ENCODE results near the gene SPEM2. TPM values are rescaled to one million over a fixed set of nuclear protein-coding genes. Genes with fewer than 3 reads are reported as not detected.

SPEM2 gene
- total RNA-seq, 1 experiment from 2014 or later, result not detected

DNA sequence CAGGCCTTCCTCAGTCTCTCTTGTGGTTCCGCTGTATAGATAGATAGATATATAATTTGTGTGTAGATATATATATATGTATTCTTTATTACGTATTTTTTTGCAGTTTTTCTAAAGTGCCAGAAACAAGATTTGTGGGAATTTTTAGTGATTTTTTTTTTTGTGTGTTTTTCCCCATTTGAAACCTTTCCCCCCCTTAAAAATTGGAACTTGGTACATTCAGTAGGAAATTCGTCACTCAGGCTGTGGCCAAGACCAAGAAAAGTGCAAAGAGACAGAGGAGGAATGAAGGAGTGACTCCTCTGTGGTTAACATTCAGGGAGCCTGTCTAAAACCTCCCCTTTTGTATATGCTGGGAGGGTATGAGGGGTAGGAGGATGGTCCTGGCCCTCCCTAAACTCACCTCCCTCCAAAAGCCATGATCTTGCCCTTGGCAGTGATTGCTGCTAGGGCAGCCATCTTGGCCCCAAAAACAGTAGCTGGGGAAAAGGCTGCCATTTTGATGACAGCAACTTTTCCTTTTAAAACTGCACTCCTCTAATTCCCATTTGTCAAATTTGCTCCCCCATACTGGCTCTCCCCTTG is 34.6 kb downstream of the SPEM2 start:
- Histone ChIP-seq H3K4me2 (ENCODE audit: insufficient read depth, insufficient read length, low read length) (no peak overlapping the region), H2BK12ac (ENCODE audit: insufficient read length, low read depth, low read length) (no peak overlapping the region), H2BK5ac (ENCODE audit: insufficient read length, low read length) (no peak overlapping the region), H4K5ac (ENCODE audit: insufficient read length, low read depth, low read length) (no peak overlapping the region), H3K27ac (ENCODE audit: insufficient read length, low read depth, low read length) (no peak overlapping the region), H2AFZ (ENCODE audit: low read length) (no peak overlapping the region), H3T11ph (ENCODE audit: low read length) (no peak overlapping the region), H2AK5ac (ENCODE audit: insufficient read length, low read length) (no peak overlapping the region), H3K4ac (ENCODE audit: low read depth, low read length) (no peak overlapping the region), H3K9me3 (ENCODE audit: control insufficient read depth, low read depth, low read length) (no peaks in the 10 kb centered on the region), H2BK20ac (ENCODE audit: low read depth, low read length, poor library complexity, severe bottlenecking) (no peak overlapping the region), H2BK120ac (ENCODE audit: low read depth, low read length, poor library complexity, severe bottlenecking) (no peak overlapping the region), H3K4me1 (ENCODE audit: insufficient read depth, low read length) (peaks cover 8% of the 10 kb centered on the region; the same call in 1 of the 2 replicates), H4K20me1 (ENCODE audit: control insufficient read depth, insufficient read depth, insufficient read length) (peaks cover 2% of the 10 kb centered on the region), H3K27me3 (ENCODE audit: insufficient read depth, low read length) (no peaks in the 10 kb centered on the region), H4K91ac (ENCODE audit: insufficient read length, low read depth, low read length) (no peak overlapping the region), H4K8ac (replicated peaks; ENCODE audit: insufficient read length, low read depth, low read length) (no peak overlapping the region), H3K23me2 (ENCODE audit: insufficient read length, low read depth, low read length, poor library complexity, severe bottlenecking) (peaks cover 5% of the 10 kb centered on the region), H3K18ac (ENCODE audit: insufficient read length, low read depth, low read length) (no peak overlapping the region), H3K14ac (ENCODE audit: insufficient read depth, low read length) (no peak overlapping the region), H3K9ac (ENCODE audit: extremely low read depth, insufficient read length, low read length) (no peak overlapping the region), H3K23ac (ENCODE audit: insufficient read length, low read depth, low read length) (no peak overlapping the region), H3K79me1 (ENCODE audit: insufficient read depth, low read depth, low read length, poor library complexity, severe bottlenecking) (no peaks in the 10 kb centered on the region), H2BK15ac (ENCODE audit: low read depth, low read length) (no peak overlapping the region), H3K79me2 (ENCODE audit: insufficient read depth, low read length) (no peaks in the 10 kb centered on the region), H3K56ac (ENCODE audit: insufficient read length, low read depth, low read length) (no peak overlapping the region)
- Mint-ChIP-seq H3K4me3 (no peak overlapping the region), H3K27ac (peak overlapping the region in 1 of 3 experiments; percentile 65; a peak in 1 of 7 replicates), H3K36me3 (ENCODE audit: insufficient read depth in 1 of 3, low read depth in 3 of 3) (peaks cover 1 to 23% (median 4%) of the 10 kb centered on the region in 3 experiments; a peak in 3 of 7 replicates), H3K9me3 (no peaks in the 10 kb centered on the region), H3K27me3 (ENCODE audit: low read depth) (no peaks in the 10 kb centered on the region), H3K4me1 (peaks cover 16 to 26% of the 10 kb centered on the region in 2 experiments)
- no peak for DNase-seq
- no CpG with 5 or more reads among the region's 3 CpGs for WGBS (ENCODE audit: extremely low coverage, insufficient read length, low lambda C conversion rate)
- TF ChIP-seq, protein P1, sequence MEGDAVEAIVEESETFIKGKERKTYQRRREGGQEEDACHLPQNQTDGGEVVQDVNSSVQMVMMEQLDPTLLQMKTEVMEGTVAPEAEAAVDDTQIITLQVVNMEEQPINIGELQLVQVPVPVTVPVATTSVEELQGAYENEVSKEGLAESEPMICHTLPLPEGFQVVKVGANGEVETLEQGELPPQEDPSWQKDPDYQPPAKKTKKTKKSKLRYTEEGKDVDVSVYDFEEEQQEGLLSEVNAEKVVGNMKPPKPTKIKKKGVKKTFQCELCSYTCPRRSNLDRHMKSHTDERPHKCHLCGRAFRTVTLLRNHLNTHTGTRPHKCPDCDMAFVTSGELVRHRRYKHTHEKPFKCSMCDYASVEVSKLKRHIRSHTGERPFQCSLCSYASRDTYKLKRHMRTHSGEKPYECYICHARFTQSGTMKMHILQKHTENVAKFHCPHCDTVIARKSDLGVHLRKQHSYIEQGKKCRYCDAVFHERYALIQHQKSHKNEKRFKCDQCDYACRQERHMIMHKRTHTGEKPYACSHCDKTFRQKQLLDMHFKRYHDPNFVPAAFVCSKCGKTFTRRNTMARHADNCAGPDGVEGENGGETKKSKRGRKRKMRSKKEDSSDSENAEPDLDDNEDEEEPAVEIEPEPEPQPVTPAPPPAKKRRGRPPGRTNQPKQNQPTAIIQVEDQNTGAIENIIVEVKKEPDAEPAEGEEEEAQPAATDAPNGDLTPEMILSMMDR (conservative IDR thresholded peaks at IDR 0.05), result no peak
